CD14-positive monocyte (primary cell): Measurements from ENCODE around the gene SAMD15. TPM values are rescaled to one million over a fixed set of nuclear protein-coding genes. Genes with fewer than 3 reads are reported as not detected.

Source experiments
- DNase-seq, 3 donors: peaks; one replicate each; pipeline ENCODE4 v3.0.0-alpha.2; 2011 to 2022
- H2AFZ ChIP-seq: 2 replicates; pipeline ENCODE4 v1.6.0; 2012; ENCODE audit warnings: mild to moderate bottlenecking, low read depth, low read length, inconsistent platforms; ENCODE audit not compliant: insufficient read depth, poor library complexity, severe bottlenecking
- H3K27ac ChIP-seq, 2 donors: 1 replicate in 1 of 2; 2 replicates in 1 of 2; pipeline ENCODE4 v1.5.1; 2012 to 2013; ENCODE audit warnings: low read length in 2 of 2, control low read depth in 1 of 2, inconsistent platforms in 1 of 2, low read depth in 1 of 2, mild to moderate bottlenecking in 1 of 2
- H3K27me3 ChIP-seq, 2 donors: one replicate each; pipeline versions ENCODE4 v1.6.0 to v1.6.1; 2011 to 2013; ENCODE audit warnings: low read length in 2 of 2; ENCODE audit not compliant: control insufficient read depth in 2 of 2, insufficient read depth in 2 of 2
- H3K36me3 ChIP-seq, 2 donors: replicated peaks in 1 of 2; 1 replicate in 1 of 2; 2 replicates in 1 of 2; pipeline versions ENCODE4 v1.5.1 to v1.6.1; 2012 to 2013; ENCODE audit warnings: low read length in 2 of 2, control low read depth in 1 of 2, inconsistent platforms in 1 of 2, mild to moderate bottlenecking in 1 of 2; ENCODE audit not compliant: insufficient read depth in 2 of 2, control insufficient read depth in 1 of 2
- H3K4me1 ChIP-seq, 2 donors: 1 replicate in 1 of 2; 2 replicates in 1 of 2; pipeline versions ENCODE4 v1.5.1 to v1.6.1; 2012 to 2013; ENCODE audit warnings: low read length in 2 of 2, control low read depth in 1 of 2, inconsistent platforms in 1 of 2, mild to moderate bottlenecking in 1 of 2, moderate library complexity in 1 of 2; ENCODE audit not compliant: insufficient read depth in 2 of 2, control insufficient read depth in 1 of 2
- H3K4me2 ChIP-seq: replicated peaks from 2 replicates; pipeline ENCODE3; 2012; ENCODE audit warnings: low read length, moderate library complexity, mild to moderate bottlenecking; ENCODE audit not compliant: poor library complexity, severe bottlenecking; ENCODE audit errors: extremely low read depth
- H3K4me3 ChIP-seq, 3 experiments: fragments of 200-600 bp in 1 of 3; sonication (generic) in 1 of 3; replicated peaks in 1 of 3; 1 replicate in 2 of 3; 2 replicates in 1 of 3; pipeline ENCODE4 v1.5.1; 2011 to 2013; ENCODE audit warnings: low read length in 3 of 3, mild to moderate bottlenecking in 3 of 3, control low read depth in 2 of 3, low read depth in 2 of 3, inconsistent platforms in 1 of 3, moderate library complexity in 1 of 3
- H3K79me2 ChIP-seq: 2 replicates; pipeline ENCODE4 v1.6.0; 2012; ENCODE audit warnings: mild to moderate bottlenecking, control low read depth, inconsistent platforms, low read length, moderate library complexity; ENCODE audit not compliant: insufficient read depth
- H3K9ac ChIP-seq: 2 replicates; pipeline ENCODE4 v1.6.0; 2017; ENCODE audit warnings: low read length, mild to moderate bottlenecking; ENCODE audit not compliant: insufficient read depth, poor library complexity, severe bottlenecking
- H3K9me3 ChIP-seq, 2 donors: replicated peaks in 1 of 2; 1 replicate in 1 of 2; 2 replicates in 1 of 2; pipeline versions ENCODE4 v1.5.1 to v1.6.1; 2012 to 2013; ENCODE audit warnings: low read length in 2 of 2, control low read depth in 1 of 2; ENCODE audit not compliant: control insufficient read depth in 1 of 2, insufficient read depth in 1 of 2
- H4K20me1 ChIP-seq: 2 replicates; pipeline ENCODE4 v1.6.0; 2012; ENCODE audit warnings: mild to moderate bottlenecking, low read length, control low read depth, moderate library complexity; ENCODE audit not compliant: insufficient read depth
- H3K27ac Mint-ChIP-seq, 7 donors: one replicate each; pipeline ENCODE4 v1.8.0; 2020; ENCODE audit warnings: mild to moderate bottlenecking in 7 of 7, mixed read lengths in 7 of 7, moderate library complexity in 6 of 7, inconsistent platforms in 2 of 7
- H3K27me3 Mint-ChIP-seq, 3 donors: one replicate each; pipeline ENCODE4 v1.8.0; 2021 to 2022; ENCODE audit warnings: low read depth in 3 of 3, mild to moderate bottlenecking in 3 of 3, mixed read lengths in 3 of 3, moderate library complexity in 3 of 3, inconsistent platforms in 1 of 3
- H3K36me3 Mint-ChIP-seq, 2 donors: one replicate each; pipeline ENCODE4 v1.8.0; 2020; ENCODE audit warnings: mixed read lengths in 2 of 2, inconsistent platforms in 1 of 2, mild to moderate bottlenecking in 1 of 2
- H3K4me1 Mint-ChIP-seq: one replicate; pipeline ENCODE4 v1.8.0; 2020; ENCODE audit warnings: mild to moderate bottlenecking, mixed read lengths
- H3K4me3 Mint-ChIP-seq, 2 donors: one replicate each; pipeline ENCODE4 v1.8.0; 2020; ENCODE audit warnings: mild to moderate bottlenecking in 2 of 2, mixed read lengths in 2 of 2, moderate library complexity in 1 of 2
- H3K9me3 Mint-ChIP-seq, 7 donors: one replicate each; pipeline ENCODE4 v1.8.0; 2020 to 2022; ENCODE audit warnings: mixed read lengths in 7 of 7, mild to moderate bottlenecking in 6 of 7, moderate library complexity in 6 of 7, inconsistent platforms in 2 of 7
- WGBS: methylation state at CpG from one replicate; pipeline ENCODE4 v1.1.5; 2013; ENCODE audit warnings: missing lambda C conversion rate; ENCODE audit not compliant: insufficient coverage; 5-methylcytosine and 5-hydroxymethylcytosine counted together
- intact Hi-C, 2 donors: fragments of 100-400 bp; cut with micrococcal nuclease; formaldehyde crosslinking; loops; one replicate each; pipeline versions ENCODE4 v1.15.0 to v1.15.1; 2023
- polyA plus RNA-seq, 3 donors: library from polyadenylated mRNA; depleted of rRNA in 1 of 3; unstranded in 2 of 3; stranded (reverse) in 1 of 3; fragments of 300-500 nt in 2 of 3; fragments of >200 nt in 1 of 3; fragmentation: Illumina TruSeq in 2 of 3; gene quantifications; 1 replicate in 2 of 3; 2 replicates in 1 of 3; pipeline ENCODE4 v1.2.3, GENCODE V29; 2012 to 2021
- TF ChIP-seq, protein P1 (sequence below): fragments of 200-600 bp; IDR thresholded peaks from one replicate; pipeline ENCODE4 v1.8.0; 2022; ENCODE audit warnings: antibody characterized with exemption, mild to moderate bottlenecking

The SAMD15 gene
- polyA plus RNA-seq, 3 donors, result 0.08 to 0.65 TPM; not detected in 1

DNA sequence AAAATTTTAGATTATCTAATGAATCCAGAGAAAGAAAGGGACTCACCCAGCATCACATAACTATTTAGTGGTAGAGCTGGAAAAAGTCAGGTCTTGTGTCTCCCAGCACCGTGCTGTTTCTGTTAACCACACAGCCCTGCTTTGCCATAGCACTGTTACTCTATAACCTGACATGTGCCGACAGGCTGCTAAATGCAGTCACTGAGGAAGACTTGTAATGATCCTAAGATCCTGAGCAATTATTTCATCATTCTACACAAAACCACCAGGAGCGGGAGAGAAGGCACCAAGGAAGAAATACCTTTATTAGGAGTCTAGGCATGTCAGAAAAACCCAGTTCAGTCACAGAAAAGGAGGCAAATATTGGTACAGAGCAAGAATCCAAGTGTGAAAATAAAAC, 49.2 kb downstream of the SAMD15 start:
- peaks cover 0 to 3% (median 0%) of the 10 kb centered on the region in 7 donors for H3K9me3 Mint-ChIP-seq
- H3K4me2 ChIP-seq, result no peak overlapping the region

DNA sequence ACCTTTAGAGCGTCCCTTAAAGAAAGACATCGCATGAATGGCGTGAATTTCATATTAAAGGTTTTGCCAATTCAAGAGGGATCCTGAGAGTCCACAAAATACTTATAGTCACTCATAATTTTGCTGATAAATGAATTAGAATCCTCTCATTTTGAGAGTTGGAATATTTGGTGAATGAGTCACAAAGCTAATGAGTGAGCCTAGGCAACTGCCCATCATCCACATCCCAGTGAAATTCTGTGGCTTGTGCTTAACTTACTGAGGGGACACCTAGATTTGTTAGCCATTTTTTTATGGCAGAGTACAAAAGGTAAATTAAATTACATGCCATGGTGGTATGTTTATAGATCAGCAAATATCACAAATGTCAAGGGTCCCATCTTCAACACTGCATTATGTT, 58.9 kb downstream of the SAMD15 start:
- intact Hi-C loops, result no loop called here
- Histone ChIP-seq H3K27me3 (no peaks in the 10 kb centered on the region), H4K20me1 (no peaks in the 10 kb centered on the region), H3K4me3 (no peak overlapping the region), H3K4me2 (no peak overlapping the region), H3K9me3 (no peaks in the 10 kb centered on the region), H3K4me1 (no peaks in the 10 kb centered on the region), H3K79me2 (no peaks in the 10 kb centered on the region), H3K27ac (no peak overlapping the region), H3K36me3 (peaks cover 57 to 96% of the 10 kb centered on the region in 2 donors), H2AFZ (no peak overlapping the region), H3K9ac (no peak overlapping the region)
- TF ChIP-seq, protein P1, sequence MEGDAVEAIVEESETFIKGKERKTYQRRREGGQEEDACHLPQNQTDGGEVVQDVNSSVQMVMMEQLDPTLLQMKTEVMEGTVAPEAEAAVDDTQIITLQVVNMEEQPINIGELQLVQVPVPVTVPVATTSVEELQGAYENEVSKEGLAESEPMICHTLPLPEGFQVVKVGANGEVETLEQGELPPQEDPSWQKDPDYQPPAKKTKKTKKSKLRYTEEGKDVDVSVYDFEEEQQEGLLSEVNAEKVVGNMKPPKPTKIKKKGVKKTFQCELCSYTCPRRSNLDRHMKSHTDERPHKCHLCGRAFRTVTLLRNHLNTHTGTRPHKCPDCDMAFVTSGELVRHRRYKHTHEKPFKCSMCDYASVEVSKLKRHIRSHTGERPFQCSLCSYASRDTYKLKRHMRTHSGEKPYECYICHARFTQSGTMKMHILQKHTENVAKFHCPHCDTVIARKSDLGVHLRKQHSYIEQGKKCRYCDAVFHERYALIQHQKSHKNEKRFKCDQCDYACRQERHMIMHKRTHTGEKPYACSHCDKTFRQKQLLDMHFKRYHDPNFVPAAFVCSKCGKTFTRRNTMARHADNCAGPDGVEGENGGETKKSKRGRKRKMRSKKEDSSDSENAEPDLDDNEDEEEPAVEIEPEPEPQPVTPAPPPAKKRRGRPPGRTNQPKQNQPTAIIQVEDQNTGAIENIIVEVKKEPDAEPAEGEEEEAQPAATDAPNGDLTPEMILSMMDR, result no peak
- H3K27me3 Mint-ChIP-seq, result no peaks in the 10 kb centered on the region
- DNase-seq, result no peak
- H3K27ac Mint-ChIP-seq, result no peak overlapping the region
- H3K4me1 Mint-ChIP-seq, result no peaks in the 10 kb centered on the region
- H3K36me3 Mint-ChIP-seq, result peaks cover 67 to 79% of the 10 kb centered on the region in 2 donors
- no peak overlapping the region for H3K4me3 Mint-ChIP-seq
- no peaks in the 10 kb centered on the region for H3K9me3 Mint-ChIP-seq
- WGBS, result no CpG with 5 or more reads among the region's 3 CpGs

More for the DNA sequence above, 49.2 kb downstream of the SAMD15 start:
- DNase-seq, result no peak
- no peak overlapping the region for H2AFZ ChIP-seq
- intact Hi-C loops, result no loop called here
- H3K4me1 Mint-ChIP-seq, result no peaks in the 10 kb centered on the region
- H3K79me2 ChIP-seq, result no peaks in the 10 kb centered on the region
- H3K36me3 ChIP-seq, result peaks cover 77 to 99% of the 10 kb centered on the region in 2 donors
- WGBS, result 100% methylated on average over 1 of the region's 3 CpGs
- H3K4me3 ChIP-seq, result no peak overlapping the region
- no peaks in the 10 kb centered on the region for H3K27me3 ChIP-seq
- H3K9ac ChIP-seq, result no peak overlapping the region
- H3K27me3 Mint-ChIP-seq, result peaks cover 0 to 4% (median 0%) of the 10 kb centered on the region in 3 donors
- no peaks in the 10 kb centered on the region for H3K9me3 ChIP-seq
- TF ChIP-seq, protein P1, result no peak
- H3K4me3 Mint-ChIP-seq, result no peak overlapping the region
- no peaks in the 10 kb centered on the region for H3K4me1 ChIP-seq
- H4K20me1 ChIP-seq, result no peaks in the 10 kb centered on the region
- peaks cover 88 to 92% of the 10 kb centered on the region in 2 donors for H3K36me3 Mint-ChIP-seq
- no peak overlapping the region for H3K27ac ChIP-seq
- peak overlapping the region in 1 of 7 donors; percentile 36 for H3K27ac Mint-ChIP-seq
